HepG2 (cell line): Measurements from ENCODE around the gene PGP. TPM values are rescaled to one million over a fixed set of nuclear protein-coding genes. Genes with fewer than 3 reads are reported as not detected.

Experiments used
- ATAC-seq: fragments of 200-7000 bp; cut with Tn5 transposase; 3 replicates; pipeline ENCODE4 v1.9.1; 2020; ENCODE audit warnings: mild to moderate bottlenecking, moderate library complexity
- BruUV-seq: library from RNA; stranded (reverse); fragments of 400-500 nt; replicated peaks from 2 replicates; lab custom pipeline; 2021; lab: Mats Ljungman, UMichigan
- CTCF ChIA-PET: fragments of 300-600 bp; formaldehyde crosslinking; extraction: SDS; loops from one replicate; lab custom pipeline; 2021; ENCODE audit warnings: low total read pairs, inconsistent platforms, low intra/inter-chr PET ratio; lab: Yijun Ruan, JAX
- POLR2A ChIA-PET: fragments of 350-600 bp; sonication (Branson Sonifier 250); formaldehyde crosslinking; loops from one replicate; lab custom pipeline; 2020; ENCODE audit warnings: antibody characterized with exemption, inconsistent platforms; lab: Yijun Ruan, JAX
- DNase-seq: peaks from one replicate; pipeline ENCODE4 v3.0.0-alpha.2; 2015; ENCODE audit warnings: low spot score
- FAIRE-seq: peaks from 3 replicates; lab custom pipeline; 2011; peaks lifted over from hg19 to GRCh38; lab: Jason Lieb, UNC
- H2AFZ ChIP-seq: one replicate; pipeline ENCODE4 v1.6.1; 2011; ENCODE audit warnings: low read length, inconsistent platforms
- H3K27ac ChIP-seq: fragments of 300-600 bp; 3 replicates; pipeline ENCODE4 v1.8.0; 2011; ENCODE audit warnings: mixed run types, mild to moderate bottlenecking, mixed read lengths, low read length, inconsistent platforms; ENCODE audit not compliant: insufficient read depth; ENCODE audit errors: extremely low read length
- H3K27me3 ChIP-seq, 2 experiments: fragments of 200-600 bp in 1 of 2; 2 replicates in 1 of 2; 3 replicates in 1 of 2; pipeline versions ENCODE4 v1.6.0 to v1.8.0; 2011; ENCODE audit warnings: low read length in 2 of 2, mild to moderate bottlenecking in 2 of 2, moderate library complexity in 2 of 2, inconsistent platforms in 1 of 2; ENCODE audit not compliant: insufficient read depth in 2 of 2, control insufficient read depth in 1 of 2
- H3K36me3 ChIP-seq, 2 experiments: fragments of 200-600 bp in 1 of 2; replicated peaks in 1 of 2; 2 replicates in 1 of 2; 3 replicates in 1 of 2; pipeline versions ENCODE4 v1.5.1 to v1.8.0; 2011; ENCODE audit warnings: low read length in 2 of 2, inconsistent platforms in 1 of 2; ENCODE audit not compliant: insufficient read depth in 2 of 2, control insufficient read depth in 1 of 2
- H3K4me1 ChIP-seq: 2 replicates; pipeline ENCODE4 v1.5.1; 2012; ENCODE audit warnings: low read length, inconsistent platforms; ENCODE audit not compliant: insufficient read depth
- H3K4me2 ChIP-seq: 2 replicates; pipeline ENCODE4 v1.6.0; 2011; ENCODE audit warnings: low read depth, low read length, inconsistent platforms
- H3K4me3 ChIP-seq, 3 experiments: fragments of 200-600 bp in 1 of 3; sonication (generic), shearing (Covaris generic) in 1 of 3; replicated peaks in 1 of 3; 2 replicates each; pipeline ENCODE4 v1.5.1; 2011 to 2016; ENCODE audit warnings: low read length in 3 of 3, inconsistent platforms in 2 of 3, low read depth in 2 of 3, mild to moderate bottlenecking in 2 of 3, control low read depth in 1 of 3, mixed read lengths in 1 of 3; ENCODE audit not compliant: insufficient read depth in 1 of 3
- H3K79me2 ChIP-seq: one replicate; pipeline ENCODE4 v1.6.1; 2011; ENCODE audit warnings: low read length, inconsistent platforms; ENCODE audit not compliant: insufficient read depth
- H3K9ac ChIP-seq: 2 replicates; pipeline ENCODE4 v1.6.0; 2011; ENCODE audit warnings: mild to moderate bottlenecking, low read depth, low read length, inconsistent platforms; ENCODE audit not compliant: insufficient read depth
- H3K9me3 ChIP-seq: 2 replicates; pipeline ENCODE4 v1.5.1; 2012; ENCODE audit warnings: mild to moderate bottlenecking, low read length
- H4K20me1 ChIP-seq: 2 replicates; pipeline ENCODE4 v1.6.0; 2011; ENCODE audit warnings: inconsistent platforms, mild to moderate bottlenecking, low read length, moderate library complexity; ENCODE audit not compliant: insufficient read depth
- AGO2 ChIP-seq: fragments of 200-400 bp; formaldehyde crosslinking; optimal IDR thresholded peaks from 2 replicates; pipeline ENCODE3; 2017; ENCODE audit warnings: mild to moderate bottlenecking, low read depth, low read length, moderate library complexity
- POLR2G ChIP-seq: fragments of 200-400 bp; formaldehyde crosslinking; IDR thresholded peaks from 2 replicates; pipeline ENCODE4 v1.6.1; 2018; ENCODE audit warnings: mild to moderate bottlenecking, low read depth, low read length, moderate library complexity
- RBFOX2 ChIP-seq: fragments of 200-400 bp; formaldehyde crosslinking; IDR thresholded peaks from 2 replicates; pipeline ENCODE4 v1.6.1; 2017; ENCODE audit warnings: low read depth, mild to moderate bottlenecking, low read length
- ZBTB8A ChIP-seq: sonication (generic); formaldehyde crosslinking; IDR thresholded peaks from 2 replicates; pipeline ENCODE4 v1.4.0; 2020; ENCODE audit warnings: mild to moderate bottlenecking, low read depth, missing genetic modification reagents, borderline replicate concordance
- ZNF225 ChIP-seq: sonication (generic); formaldehyde crosslinking; IDR thresholded peaks from 2 replicates; pipeline ENCODE4 v1.4.0; 2020; ENCODE audit warnings: mild to moderate bottlenecking, missing genetic modification reagents
- ZNF713 ChIP-seq: sonication (generic); formaldehyde crosslinking; IDR thresholded peaks from 2 replicates; pipeline ENCODE4 v1.4.0; 2020; ENCODE audit warnings: mild to moderate bottlenecking, missing genetic modification reagents
- ZSCAN30 ChIP-seq: sonication (generic); formaldehyde crosslinking; IDR thresholded peaks from 2 replicates; pipeline ENCODE4 v1.5.0; 2020; ENCODE audit warnings: mild to moderate bottlenecking, missing genetic modification reagents
- WGBS: methylation state at CpG from one replicate; pipeline ENCODE4 v1.1.6; 2017; ENCODE audit warnings: low lambda C conversion rate; 5-methylcytosine and 5-hydroxymethylcytosine counted together
- in situ Hi-C: cut with HindIII; loops from 2 replicates; pipeline ENCODE4 v1.10.0; 2017; ENCODE audit warnings: low pct_unique_long_range_greater_than_20kb; ENCODE audit not compliant: extremely low pct_ligation_motif_present
- intact Hi-C: fragments of 100-400 bp; cut with micrococcal nuclease; formaldehyde crosslinking; loops from one replicate; pipeline ENCODE4 v1.10.0; 2022; ENCODE audit not compliant: unreplicated experiment
- polyA plus RNA-seq, 8 experiments: library from polyadenylated mRNA; depleted of rRNA in 3 of 8; stranded (reverse) in 7 of 8; unstranded in 1 of 8; fragments of >200 nt; fragmentation: Illumina TruSeq in 4 of 8; extraction: Trizol in 4 of 8; gene quantifications; 2 replicates each; pipeline versions ENCODE4 v1.2.1 to v1.2.3, GENCODE V29; 2011 to 2016; ENCODE audit warnings: low read depth in 4 of 8, missing spikeins in 1 of 8, mixed read lengths in 1 of 8; ENCODE audit not compliant: insufficient read depth in 1 of 8
- total RNA-seq, 5 experiments: library from RNA; depleted of rRNA; stranded (reverse); fragments of >200 nt; fragmentation: Illumina TruSeq; extraction: Trizol; gene quantifications; 2 replicates each; pipeline ENCODE4 v1.2.3, GENCODE V29; 2016; ENCODE audit warnings: low read depth in 1 of 5

Gene PGP
- total and polyA plus RNA-seq, 2 of the 13 experiments (the other 11 are each of a cell fraction or from before 2014, with no cell fraction given), result 7.3 to 18.3 TPM

DNA sequence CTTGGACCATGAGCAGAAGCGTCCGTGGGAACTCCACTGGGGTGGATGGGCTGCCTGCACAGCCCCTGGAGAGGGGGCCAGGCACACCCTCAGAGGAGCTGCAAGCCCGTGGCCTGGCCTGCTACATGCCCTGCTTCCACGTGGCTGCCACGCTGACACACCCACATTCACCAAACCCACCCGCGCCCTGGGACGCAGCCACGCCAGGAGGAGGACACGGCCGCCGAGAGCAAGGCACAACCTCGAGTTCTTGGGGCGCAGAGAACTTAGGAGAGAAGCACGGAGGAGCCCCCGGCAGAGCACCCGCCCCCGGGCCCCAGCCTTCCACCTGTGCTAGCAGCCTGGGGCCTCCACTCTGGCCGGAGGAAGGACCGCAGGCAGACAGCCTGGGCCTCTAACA, 37.1 kb downstream of the PGP start:
- Histone ChIP-seq H3K4me2 (no peak overlapping the region), H3K9me3 (no peaks in the 10 kb centered on the region), H3K4me1 (peaks cover 10% of the 10 kb centered on the region), H3K9ac (no peak overlapping the region), H3K27me3 (no peaks in the 10 kb centered on the region), H3K4me3 (no peak overlapping the region), H3K36me3 (peaks cover 7 to 26% of the 10 kb centered on the region in 2 experiments; a peak in 2 of 5 replicates), H2AFZ (no peak overlapping the region), H3K79me2 (no peaks in the 10 kb centered on the region), H3K27ac (no peak overlapping the region), H4K20me1 (no peaks in the 10 kb centered on the region)
- ATAC-seq (no peak), FAIRE-seq (no peak), DNase-seq (no peak)
- CTCF ChIA-PET, result no interaction called here
- TSS peak; percentile 79 for BruUV-seq
- in situ Hi-C loops, result no loop called here
- POLR2A ChIA-PET, result interaction anchor here (1.1 to 1.7 kb wide), 2 partner anchors 19 to 22 kb away, joined by 3 to 5 read pairs; partner anchors contain the start of gene TRAF7
- WGBS, result 95% methylated on average over 18 of the region's 20 CpGs
- intact Hi-C loops, result no loop called here
- TF ChIP-seq ZNF225 (no peak), RBFOX2 (0 out of 2 replicates have a peak, but pooled peaks have one; percentile 11), ZBTB8A (no peak), ZSCAN30 (no peak), AGO2 (peak; percentile 16)

GRCh38 chr16:2177101-2177500, 37.5 kb downstream of the PGP start:
- Histone ChIP-seq H3K36me3 (peaks cover 7 to 26% of the 10 kb centered on the region in 2 experiments; a peak in 2 of 5 replicates), H3K4me3 (no peak overlapping the region)
- WGBS, result 96% methylated on average over 13 of the region's 18 CpGs

More at GRCh38 chr16:2177101-2177500, 37.5 kb downstream of the PGP start:
- no peaks in the 10 kb centered on the region for H3K79me2 ChIP-seq
- intact Hi-C loops, result no loop called here
- no peaks in the 10 kb centered on the region for H3K9me3 ChIP-seq
- FAIRE-seq, result no peak
- TF ChIP-seq POLR2G, result 0 out of 2 replicates have a peak, but pooled peaks have one; percentile 21
- TF ChIP-seq ZNF713 (CRISPR knock-in tag), result no peak
- peaks cover 6% of the 10 kb centered on the region for H3K4me1 ChIP-seq
- in situ Hi-C loops, result no loop called here
- no peak overlapping the region for H3K9ac ChIP-seq
- H3K27ac ChIP-seq, result no peak overlapping the region
- ChIA-PET CTCF (no interaction called here), POLR2A (interaction anchor here (1.1 to 1.7 kb wide), 2 partner anchors 19 to 22 kb away, joined by 3 to 5 read pairs; partner anchors contain the start of gene TRAF7)
- no peaks in the 10 kb centered on the region for H3K27me3 ChIP-seq
- H4K20me1 ChIP-seq, result no peaks in the 10 kb centered on the region
- no peak overlapping the region for H2AFZ ChIP-seq
- DNase-seq, result no peak
- no peak for ATAC-seq
- no TSS peak for BruUV-seq
- no peak overlapping the region for H3K4me2 ChIP-seq
